ENCODE data around the gene DDI2. TPM values are rescaled to one million over a fixed set of nuclear protein-coding genes. Genes with fewer than 3 reads are reported as not detected.

The DDI2 gene
- total RNA-seq, 1 donor from 2014 or later = 23.3 TPM

DNA sequence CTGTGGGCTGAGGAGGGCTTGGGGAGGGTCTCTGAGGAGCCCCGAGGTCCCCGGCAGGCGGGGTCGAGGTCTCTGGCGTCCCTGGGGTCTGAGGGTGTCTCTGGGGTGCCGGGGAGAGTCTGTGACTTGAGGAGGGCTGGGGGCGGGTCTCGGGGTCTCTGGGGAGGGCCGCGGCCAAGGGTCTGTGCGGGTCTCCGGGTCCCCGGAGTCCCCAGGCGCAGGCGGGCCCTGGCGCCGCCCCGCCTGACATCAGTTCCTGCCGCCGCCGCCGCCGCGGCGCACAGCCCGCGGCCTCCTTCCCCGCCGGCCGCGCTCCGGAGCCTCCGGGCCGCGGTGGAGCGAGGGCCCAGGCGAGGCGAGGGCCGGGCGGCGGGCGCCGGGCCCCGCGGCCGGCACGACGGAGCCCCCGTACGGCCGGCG, 66.8 kb downstream of the DDI2 start, which contains the start of gene PLEKHM2:
Gene PLEKHM2, plus strand, starts transcription at position 279 of the 420 bp plus-strand sequence. CDS start 239 bp downstream, outside the sequence.
- peak within 1 kb of the TSS; percentile 23 for H3K27ac ChIP-seq
- peaks cover 49% of the 10 kb centered on the region for H3K79me2 ChIP-seq (ENCODE audit: low read depth)
- peak within 1 kb of the TSS; percentile 98 for H3K4me2 ChIP-seq
- peak within 1 kb of the TSS; percentile 79 for H3K9ac ChIP-seq
- Mint-ChIP-seq H3K4me1 (peaks cover 17% of the 10 kb centered on the region), H3K27me3 (ENCODE audit: insufficient read depth, low read depth) (peaks cover 6% of the 10 kb centered on the region), H3K27ac (peak within 1 kb of the TSS; percentile 95), H3K4me3 (peak within 1 kb of the TSS; percentile 95), H3K36me3 (peaks cover 17% of the 10 kb centered on the region), H3K9me3 (no peaks in the 10 kb centered on the region)
- H2AFZ ChIP-seq (replicated peaks) = peak within 1 kb of the TSS; percentile 89
- peaks cover 20% of the 10 kb centered on the region for H4K20me1 ChIP-seq (ENCODE audit: low read depth)
- TF ChIP-seq CTCF (IDR thresholded peaks at IDR 0.05) (no peak), EZH2phosphoT487 (IDR thresholded peaks at IDR 0.05) (no peak), EZH2 (IDR thresholded peaks at IDR 0.05) (no peak)
- no peaks in the 10 kb centered on the region for H3F3A ChIP-seq (ENCODE audit: low read depth)
- no peaks in the 10 kb centered on the region for H3K36me3 ChIP-seq
- no peaks in the 10 kb centered on the region for H3K9me3 ChIP-seq (ENCODE audit: low read depth)
- peaks cover 11% of the 10 kb centered on the region for H3K4me1 ChIP-seq
- H3K27me3 ChIP-seq = no peaks in the 10 kb centered on the region
- DNase-seq (ENCODE audit: low spot score) = peak; percentile 77
- peak within 1 kb of the TSS; percentile 88 for H3K4me3 ChIP-seq

DNA sequence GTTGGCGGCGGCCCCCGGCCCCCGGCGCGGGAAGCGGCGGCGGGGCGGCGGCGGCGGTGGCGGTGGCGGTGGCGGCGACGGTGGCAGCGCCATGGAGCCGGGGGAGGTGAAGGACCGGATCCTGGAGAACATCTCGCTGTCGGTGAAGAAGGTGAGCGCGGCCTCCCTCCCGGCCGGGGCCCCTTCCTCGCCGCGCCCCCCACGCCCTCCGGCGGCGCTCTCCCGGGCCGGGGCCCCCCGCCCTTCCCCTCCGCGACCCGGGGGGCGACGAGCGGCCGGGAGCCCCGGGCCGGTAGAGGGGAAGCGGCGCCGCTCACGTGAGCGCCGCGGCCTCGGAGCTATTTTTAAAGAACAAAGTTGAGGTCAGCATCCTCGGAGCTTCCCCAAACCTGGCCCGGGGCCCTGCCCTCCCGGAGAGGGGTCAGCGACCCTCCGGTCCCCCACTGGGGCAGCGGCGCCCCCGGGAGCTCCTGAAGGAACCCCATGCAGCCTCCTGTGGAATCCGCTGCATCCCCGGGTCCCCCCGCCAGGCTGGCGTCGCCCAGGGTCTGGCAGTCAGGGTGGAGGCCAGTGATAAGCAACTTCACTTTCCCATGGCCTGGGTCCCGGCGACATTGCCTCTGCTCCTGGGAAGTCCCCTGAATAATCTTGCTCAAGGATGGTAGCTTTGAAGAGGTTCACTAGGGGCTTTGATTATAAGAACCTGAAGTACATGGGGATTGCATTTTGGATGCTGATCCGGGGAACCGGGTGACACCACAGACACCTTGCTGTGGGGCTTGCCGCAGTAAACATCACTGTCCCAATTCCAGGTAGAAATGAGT, 67.4 kb downstream of the DDI2 start:
- H3K27ac Mint-ChIP-seq = peak overlapping the region; percentile 95
- Histone ChIP-seq H3K36me3 (no peaks in the 10 kb centered on the region), H3K79me2 (ENCODE audit: low read depth) (peaks cover 56% of the 10 kb centered on the region), H3K4me1 (peaks cover 11% of the 10 kb centered on the region), H3K9ac (peak overlapping the region; percentile 15), H3K27me3 (no peaks in the 10 kb centered on the region), H3K27ac (no peak overlapping the region), H2AFZ (replicated peaks) (peak overlapping the region; percentile 87), H3K9me3 (ENCODE audit: low read depth) (no peaks in the 10 kb centered on the region), H3K4me3 (peak overlapping the region; percentile 88), H3F3A (ENCODE audit: low read depth) (no peaks in the 10 kb centered on the region), H4K20me1 (ENCODE audit: low read depth) (peaks cover 20% of the 10 kb centered on the region), H3K4me2 (peak overlapping the region; percentile 98)
- TF ChIP-seq EZH2phosphoT487 (IDR thresholded peaks at IDR 0.05) = no peak
- no peak for TF ChIP-seq EZH2 (IDR thresholded peaks at IDR 0.05)
- peak; percentile 4 for TF ChIP-seq CTCF (IDR thresholded peaks at IDR 0.05)
- peaks cover 20% of the 10 kb centered on the region for H3K36me3 Mint-ChIP-seq
- peak overlapping the region; percentile 95 for H3K4me3 Mint-ChIP-seq
- H3K9me3 Mint-ChIP-seq = no peaks in the 10 kb centered on the region
- peaks cover 17% of the 10 kb centered on the region for H3K4me1 Mint-ChIP-seq
- H3K27me3 Mint-ChIP-seq (ENCODE audit: insufficient read depth, low read depth) = peaks cover 4% of the 10 kb centered on the region
- DNase-seq (ENCODE audit: low spot score) = peak; percentile 54

DNA sequence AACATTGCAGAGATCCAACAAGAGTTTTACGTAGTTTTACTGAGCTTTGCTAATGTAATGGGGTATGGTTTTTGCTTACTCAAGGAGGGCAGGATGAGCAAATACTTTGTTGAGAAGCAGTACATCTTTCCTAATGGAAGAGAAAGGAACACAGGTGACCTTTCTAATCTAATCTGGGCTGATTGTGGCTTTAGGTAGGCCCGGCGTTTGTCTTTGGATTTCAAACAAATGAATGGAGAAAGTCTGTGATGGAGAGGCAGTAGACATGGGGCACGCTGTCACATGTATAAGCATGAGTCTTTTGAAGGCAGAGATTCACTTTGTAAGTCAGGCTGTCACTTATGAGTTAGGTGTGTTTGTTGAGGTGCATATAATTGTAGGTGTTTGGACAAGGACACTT, 68.6 kb downstream of the DDI2 start:
- TF ChIP-seq CTCF (IDR thresholded peaks at IDR 0.05) (no peak), EZH2phosphoT487 (IDR thresholded peaks at IDR 0.05) (no peak), EZH2 (IDR thresholded peaks at IDR 0.05) (no peak)
- H3K27me3 Mint-ChIP-seq (ENCODE audit: insufficient read depth, low read depth) = peaks cover 4% of the 10 kb centered on the region

More for the DNA sequence above, 68.6 kb downstream of the DDI2 start:
- Mint-ChIP-seq H3K9me3 (no peaks in the 10 kb centered on the region), H3K4me1 (peaks cover 17% of the 10 kb centered on the region), H3K4me3 (peak overlapping the region; percentile 95), H3K27ac (peak overlapping the region; percentile 31), H3K36me3 (peaks cover 20% of the 10 kb centered on the region)
- Histone ChIP-seq H3K79me2 (ENCODE audit: low read depth) (peaks cover 67% of the 10 kb centered on the region), H3K27me3 (no peaks in the 10 kb centered on the region), H3K4me2 (peak overlapping the region; percentile 98), H4K20me1 (ENCODE audit: low read depth) (peaks cover 20% of the 10 kb centered on the region), H3K9me3 (ENCODE audit: low read depth) (no peaks in the 10 kb centered on the region), H2AFZ (replicated peaks) (no peak overlapping the region), H3K4me3 (peak overlapping the region; percentile 88), H3F3A (ENCODE audit: low read depth) (no peaks in the 10 kb centered on the region), H3K27ac (no peak overlapping the region), H3K4me1 (peaks cover 11% of the 10 kb centered on the region), H3K36me3 (no peaks in the 10 kb centered on the region), H3K9ac (no peak overlapping the region)
- no peak for DNase-seq (ENCODE audit: low spot score)
